ENCODE results near the gene FBLN7.

The FBLN7 gene

GRCh38 chr2:112151271-112151670 is 13.1 kb downstream of the FBLN7 start:
- H3K4me3 ChIP-seq (ENCODE audit: low read depth, low read length) = no peak overlapping the region
- no peak overlapping the region for H3K27ac ChIP-seq (ENCODE audit: extremely low read depth, low read depth, low read length)
- TF ChIP-seq ZNF76 (tag by site-specific recombination; IDR thresholded peaks at IDR 0.05; ENCODE audit: borderline replicate concordance, low read depth) = no peak
- no peak for TF ChIP-seq GFI1B (tag by site-specific recombination; IDR thresholded peaks at IDR 0.05)
- no peak for TF ChIP-seq ZNF19 (tag by site-specific recombination; IDR thresholded peaks at IDR 0.05; ENCODE audit: low read depth)
- TF ChIP-seq ZEB2 (tag by site-specific recombination; IDR thresholded peaks at IDR 0.05) = no peak
- TF ChIP-seq ZNF530 (tag by site-specific recombination; IDR thresholded peaks at IDR 0.05; ENCODE audit: low read depth) = no peak
- TF ChIP-seq, protein P1, sequence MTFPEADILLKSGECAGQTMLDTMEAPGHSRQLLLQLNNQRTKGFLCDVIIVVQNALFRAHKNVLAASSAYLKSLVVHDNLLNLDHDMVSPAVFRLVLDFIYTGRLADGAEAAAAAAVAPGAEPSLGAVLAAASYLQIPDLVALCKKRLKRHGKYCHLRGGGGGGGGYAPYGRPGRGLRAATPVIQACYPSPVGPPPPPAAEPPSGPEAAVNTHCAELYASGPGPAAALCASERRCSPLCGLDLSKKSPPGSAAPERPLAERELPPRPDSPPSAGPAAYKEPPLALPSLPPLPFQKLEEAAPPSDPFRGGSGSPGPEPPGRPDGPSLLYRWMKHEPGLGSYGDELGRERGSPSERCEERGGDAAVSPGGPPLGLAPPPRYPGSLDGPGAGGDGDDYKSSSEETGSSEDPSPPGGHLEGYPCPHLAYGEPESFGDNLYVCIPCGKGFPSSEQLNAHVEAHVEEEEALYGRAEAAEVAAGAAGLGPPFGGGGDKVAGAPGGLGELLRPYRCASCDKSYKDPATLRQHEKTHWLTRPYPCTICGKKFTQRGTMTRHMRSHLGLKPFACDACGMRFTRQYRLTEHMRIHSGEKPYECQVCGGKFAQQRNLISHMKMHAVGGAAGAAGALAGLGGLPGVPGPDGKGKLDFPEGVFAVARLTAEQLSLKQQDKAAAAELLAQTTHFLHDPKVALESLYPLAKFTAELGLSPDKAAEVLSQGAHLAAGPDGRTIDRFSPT (tag by site-specific recombination; IDR thresholded peaks at IDR 0.05) = no peak
- TF ChIP-seq ZNF354C (tag by site-specific recombination; IDR thresholded peaks at IDR 0.05; ENCODE audit: borderline replicate concordance, low read depth) = no peak
- H3K9me3 ChIP-seq (ENCODE audit: control insufficient read depth, insufficient read depth, low read depth, low read length) = no peaks in the 10 kb centered on the region
- ChIA-PET CTCF (no interaction called here), POLR2A (no interaction called here)
- no peaks in the 10 kb centered on the region for H3K4me1 ChIP-seq (ENCODE audit: control insufficient read depth, insufficient read depth, low read length)
- H3K36me3 ChIP-seq (ENCODE audit: control insufficient read depth in 2 of 2, insufficient read depth in 1 of 2, low read length in 2 of 2) = no peaks in the 10 kb centered on the region

DNA sequence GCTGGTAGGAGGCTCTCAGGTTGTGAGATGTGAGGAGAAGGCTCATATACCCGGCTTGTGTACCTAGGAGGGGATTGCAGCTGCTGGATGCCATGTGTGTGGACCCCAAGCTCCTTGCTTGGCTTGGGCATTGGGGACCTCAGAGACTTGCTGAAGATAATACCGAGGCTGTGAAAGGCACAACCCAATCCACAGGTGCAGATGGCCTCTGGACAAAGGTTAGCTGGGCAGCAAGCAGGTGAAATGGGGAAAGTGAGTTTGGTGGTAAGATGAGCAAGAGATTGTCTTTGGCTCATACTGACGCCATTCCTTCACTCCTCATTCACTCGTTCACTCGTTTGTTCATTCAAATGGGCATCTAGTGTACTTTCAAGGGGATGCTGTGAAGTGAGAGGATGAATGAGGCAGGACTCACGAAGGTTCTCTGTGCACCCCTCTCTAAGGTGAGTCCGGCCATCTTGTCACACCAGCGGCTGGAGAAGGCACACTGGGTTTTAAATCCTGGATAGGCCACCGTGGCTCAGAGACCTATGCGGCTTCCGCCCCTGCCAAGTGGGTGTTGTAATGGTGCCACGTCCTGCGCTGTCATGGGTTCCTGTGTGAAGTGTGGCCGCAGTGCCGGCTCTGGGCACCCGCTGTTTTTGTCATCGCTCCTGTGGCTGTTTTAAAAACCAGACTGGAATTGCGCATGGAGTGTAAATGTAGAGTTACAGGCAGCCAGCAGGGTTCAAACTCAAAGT is 13.7 kb downstream of the FBLN7 start:
- no peaks in the 10 kb centered on the region for H3K36me3 ChIP-seq (ENCODE audit: control insufficient read depth in 2 of 2, insufficient read depth in 1 of 2, low read length in 2 of 2)
- no peak overlapping the region for H3K4me3 ChIP-seq (ENCODE audit: low read depth, low read length)
- H3K9me3 ChIP-seq (ENCODE audit: control insufficient read depth, insufficient read depth, low read depth, low read length) = no peaks in the 10 kb centered on the region
- ChIA-PET CTCF (no interaction called here), POLR2A (no interaction called here)
- no peaks in the 10 kb centered on the region for H3K4me1 ChIP-seq (ENCODE audit: control insufficient read depth, insufficient read depth, low read length)
- H3K27ac ChIP-seq (ENCODE audit: extremely low read depth, low read depth, low read length) = no peak overlapping the region
- TF ChIP-seq OSR2 (tag by site-specific recombination; IDR thresholded peaks at IDR 0.05) (no peak), ZNF23 (tag by site-specific recombination; IDR thresholded peaks at IDR 0.05; ENCODE audit: borderline replicate concordance) (no peak), ZNF335 (tag by site-specific recombination; conservative IDR thresholded peaks at IDR 0.05) (no peak)

GRCh38 chr2:112152476-112153178 is 14.4 kb downstream of the FBLN7 start:
- ChIA-PET POLR2A (no interaction called here), CTCF (no interaction called here)
- Histone ChIP-seq H3K27ac (ENCODE audit: extremely low read depth, low read depth, low read length) (no peak overlapping the region), H3K36me3 (ENCODE audit: control insufficient read depth in 2 of 2, insufficient read depth in 1 of 2, low read length in 2 of 2) (no peaks in the 10 kb centered on the region), H3K4me3 (ENCODE audit: low read depth, low read length) (no peak overlapping the region), H3K9me3 (ENCODE audit: control insufficient read depth, insufficient read depth, low read depth, low read length) (no peaks in the 10 kb centered on the region), H3K4me1 (ENCODE audit: control insufficient read depth, insufficient read depth, low read length) (no peaks in the 10 kb centered on the region)
- TF ChIP-seq ZNF530 (tag by site-specific recombination; IDR thresholded peaks at IDR 0.05; ENCODE audit: low read depth) (no peak), ZNF132 (tag by site-specific recombination; IDR thresholded peaks at IDR 0.05; ENCODE audit: borderline replicate concordance) (no peak), SP7 (tag by site-specific recombination; IDR thresholded peaks at IDR 0.05) (no peak), SP3 (tag by site-specific recombination; IDR thresholded peaks at IDR 0.05) (no peak)

DNA sequence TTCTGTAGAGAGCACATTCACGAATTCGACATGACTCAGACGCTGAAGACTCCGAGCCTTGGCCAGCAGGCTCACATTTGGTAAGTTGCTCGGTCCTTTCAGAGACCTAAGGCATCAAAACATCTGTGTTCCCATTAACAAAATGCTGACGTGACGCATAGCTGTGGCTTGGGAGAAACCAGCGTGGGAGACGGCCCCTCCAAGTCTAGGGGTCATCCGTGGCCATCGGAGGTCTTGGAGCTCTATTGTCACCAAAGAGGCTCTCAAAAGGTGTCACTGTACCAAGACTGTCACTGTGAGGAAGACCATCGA is 14.9 kb downstream of the FBLN7 start:
- H3K27ac ChIP-seq (ENCODE audit: extremely low read depth, low read depth, low read length) = no peak overlapping the region
- CTCF ChIA-PET = interaction anchor here (0.7 kb wide), 1 partner anchor 107 kb away, joined by 3 read pairs; no protein-coding TSS in a partner anchor
- POLR2A ChIA-PET = no interaction called here
- TF ChIP-seq ZNF202 (tag by site-specific recombination; IDR thresholded peaks at IDR 0.05; ENCODE audit: borderline replicate concordance) (no peak), ZNF510 (tag by site-specific recombination; IDR thresholded peaks at IDR 0.05; ENCODE audit: insufficient replicate concordance) (no peak), ZNF777 (tag by site-specific recombination; IDR thresholded peaks at IDR 0.05; ENCODE audit: borderline replicate concordance) (no peak), ZNF184 (tag by site-specific recombination; IDR thresholded peaks at IDR 0.05) (no peak)
- TF ChIP-seq, protein P2, sequence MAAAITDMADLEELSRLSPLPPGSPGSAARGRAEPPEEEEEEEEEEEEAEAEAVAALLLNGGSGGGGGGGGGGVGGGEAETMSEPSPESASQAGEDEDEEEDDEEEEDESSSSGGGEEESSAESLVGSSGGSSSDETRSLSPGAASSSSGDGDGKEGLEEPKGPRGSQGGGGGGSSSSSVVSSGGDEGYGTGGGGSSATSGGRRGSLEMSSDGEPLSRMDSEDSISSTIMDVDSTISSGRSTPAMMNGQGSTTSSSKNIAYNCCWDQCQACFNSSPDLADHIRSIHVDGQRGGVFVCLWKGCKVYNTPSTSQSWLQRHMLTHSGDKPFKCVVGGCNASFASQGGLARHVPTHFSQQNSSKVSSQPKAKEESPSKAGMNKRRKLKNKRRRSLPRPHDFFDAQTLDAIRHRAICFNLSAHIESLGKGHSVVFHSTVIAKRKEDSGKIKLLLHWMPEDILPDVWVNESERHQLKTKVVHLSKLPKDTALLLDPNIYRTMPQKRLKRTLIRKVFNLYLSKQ (tag by site-specific recombination; IDR thresholded peaks at IDR 0.05; ENCODE audit: borderline replicate concordance) = no peak
- TF ChIP-seq, protein P3, sequence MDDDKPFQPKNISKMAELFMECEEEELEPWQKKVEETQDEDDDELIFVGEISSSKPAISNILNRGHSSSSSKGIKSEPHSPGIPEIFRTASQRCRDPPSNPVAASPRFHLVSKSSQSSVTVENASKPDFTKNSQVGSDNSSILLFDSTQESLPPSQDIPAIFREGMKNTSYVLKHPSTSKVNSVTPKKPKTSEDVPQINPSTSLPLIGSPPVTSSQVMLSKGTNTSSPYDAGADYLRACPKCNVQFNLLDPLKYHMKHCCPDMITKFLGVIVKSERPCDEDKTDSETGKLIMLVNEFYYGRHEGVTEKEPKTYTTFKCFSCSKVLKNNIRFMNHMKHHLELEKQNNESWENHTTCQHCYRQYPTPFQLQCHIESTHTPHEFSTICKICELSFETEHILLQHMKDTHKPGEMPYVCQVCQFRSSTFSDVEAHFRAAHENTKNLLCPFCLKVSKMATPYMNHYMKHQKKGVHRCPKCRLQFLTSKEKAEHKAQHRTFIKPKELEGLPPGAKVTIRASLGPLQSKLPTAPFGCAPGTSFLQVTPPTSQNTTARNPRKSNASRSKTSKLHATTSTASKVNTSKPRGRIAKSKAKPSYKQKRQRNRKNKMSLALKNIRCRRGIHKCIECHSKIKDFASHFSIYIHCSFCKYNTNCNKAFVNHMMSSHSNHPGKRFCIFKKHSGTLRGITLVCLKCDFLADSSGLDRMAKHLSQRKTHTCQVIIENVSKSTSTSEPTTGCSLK (tag by site-specific recombination; IDR thresholded peaks at IDR 0.05) = no peak

More for the DNA sequence above, 14.9 kb downstream of the FBLN7 start:
- Histone ChIP-seq H3K4me1 (ENCODE audit: control insufficient read depth, insufficient read depth, low read length) (no peaks in the 10 kb centered on the region), H3K4me3 (ENCODE audit: low read depth, low read length) (no peak overlapping the region), H3K36me3 (ENCODE audit: control insufficient read depth in 2 of 2, insufficient read depth in 1 of 2, low read length in 2 of 2) (no peaks in the 10 kb centered on the region), H3K9me3 (ENCODE audit: control insufficient read depth, insufficient read depth, low read depth, low read length) (no peaks in the 10 kb centered on the region)

Measured in HEK293 (cell line).